Thyroid gland (tissue), 4 donors: ENCODE data around the gene PTPRN2. TPM values are rescaled to one million over a fixed set of nuclear protein-coding genes. Genes with fewer than 3 reads are reported as not detected.

ENCODE experiments used
- DNase-seq, 2 donors: peaks; one replicate each; pipeline ENCODE4 v3.0.0-alpha.2; 2019
- H3K27ac ChIP-seq, 3 donors: fragments of 200-600 bp; sonication (generic); 1 replicate in 2 of 3; 2 replicates in 1 of 3; pipeline ENCODE4 v1.5.1; 2016 to 2019; ENCODE audit warnings: mild to moderate bottlenecking in 1 of 3, moderate library complexity in 1 of 3
- H3K27me3 ChIP-seq: fragments of 200-600 bp; sonication (generic); one replicate; pipeline ENCODE4 v1.5.1; 2019
- H3K36me3 ChIP-seq, 2 donors: fragments of 200-600 bp; sonication (generic); one replicate each; pipeline ENCODE4 v1.5.1; 2016 to 2019
- H3K4me1 ChIP-seq, 2 donors: fragments of 200-600 bp; sonication (generic); one replicate each; pipeline ENCODE4 v1.5.1; 2017 to 2019
- H3K4me3 ChIP-seq, 3 donors: fragments of 200-600 bp; sonication (generic); replicated peaks in 1 of 3; 1 replicate in 2 of 3; 2 replicates in 1 of 3; pipeline ENCODE4 v1.5.1; 2016; ENCODE audit warnings: mild to moderate bottlenecking in 1 of 3
- H3K9me3 ChIP-seq: fragments of 200-600 bp; sonication (generic); one replicate; pipeline ENCODE4 v1.5.1; 2017
- POLR2A ChIP-seq, 2 donors: fragments of 450-650 bp; IDR thresholded peaks; one replicate each; pipeline ENCODE4 v1.6.1; 2017; ENCODE audit warnings: antibody characterized with exemption in 2 of 2, mild to moderate bottlenecking in 2 of 2, moderate library complexity in 1 of 2
- WGBS, 2 donors: methylation state at CpG; one replicate each; pipeline ENCODE4 v1.1.5; 2017; 5-methylcytosine and 5-hydroxymethylcytosine counted together
- intact Hi-C: fragments of 100-400 bp; cut with DNase I; formaldehyde crosslinking; loops from one replicate; pipeline ENCODE4 v1.15.1; 2023
- total RNA-seq, 4 donors: library from RNA; depleted of rRNA; stranded (reverse); fragments of >200 nt; gene quantifications; one replicate each; pipeline ENCODE4 v1.2.3, GENCODE V29; 2016
- TF ChIP-seq, protein P1 (sequence below), 6 experiments: fragments of 200-600 bp in 3 of 6; fragments of 450-650 bp in 3 of 6; sonication (generic) in 3 of 6; IDR thresholded peaks; one replicate each; pipeline ENCODE4 v1.5.1; 2016 to 2019; ENCODE audit warnings: antibody characterized with exemption in 6 of 6, mild to moderate bottlenecking in 2 of 6, inconsistent platforms in 1 of 6, moderate library complexity in 1 of 6

Gene PTPRN2
- total RNA-seq, 4 donors from 2014 or later = 4.2 to 9.9 (median 7.7) TPM

DNA sequence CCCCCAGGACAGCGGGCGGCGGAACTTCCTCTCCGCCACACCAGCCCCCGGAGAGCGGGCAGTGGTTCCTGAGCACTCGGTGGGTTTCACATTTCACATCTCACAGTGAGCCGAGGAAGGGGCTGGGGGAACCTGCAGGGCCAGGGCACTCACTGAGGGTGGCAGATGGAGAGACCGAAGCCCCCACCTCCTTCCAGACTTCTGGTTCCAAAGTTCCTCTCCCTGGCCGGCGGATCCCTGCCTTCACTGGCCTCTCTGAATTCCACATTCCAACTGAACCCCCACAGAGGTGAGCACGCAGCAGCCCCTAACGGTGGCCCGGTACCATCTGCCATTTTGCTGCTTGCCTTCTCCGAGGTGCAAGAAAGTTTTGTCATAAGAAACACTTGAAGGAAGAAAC lies 461.0 kb downstream of the PTPRN2 start:
- H3K27me3 ChIP-seq = no peaks in the 10 kb centered on the region
- H3K4me1 ChIP-seq = no peaks in the 10 kb centered on the region
- no peaks in the 10 kb centered on the region for H3K36me3 ChIP-seq
- no peaks in the 10 kb centered on the region for H3K9me3 ChIP-seq
- WGBS, 2 donors = 93 to 94% methylated on average over 7 to 8 of the region's 15 CpGs
- TF ChIP-seq, protein P1, sequence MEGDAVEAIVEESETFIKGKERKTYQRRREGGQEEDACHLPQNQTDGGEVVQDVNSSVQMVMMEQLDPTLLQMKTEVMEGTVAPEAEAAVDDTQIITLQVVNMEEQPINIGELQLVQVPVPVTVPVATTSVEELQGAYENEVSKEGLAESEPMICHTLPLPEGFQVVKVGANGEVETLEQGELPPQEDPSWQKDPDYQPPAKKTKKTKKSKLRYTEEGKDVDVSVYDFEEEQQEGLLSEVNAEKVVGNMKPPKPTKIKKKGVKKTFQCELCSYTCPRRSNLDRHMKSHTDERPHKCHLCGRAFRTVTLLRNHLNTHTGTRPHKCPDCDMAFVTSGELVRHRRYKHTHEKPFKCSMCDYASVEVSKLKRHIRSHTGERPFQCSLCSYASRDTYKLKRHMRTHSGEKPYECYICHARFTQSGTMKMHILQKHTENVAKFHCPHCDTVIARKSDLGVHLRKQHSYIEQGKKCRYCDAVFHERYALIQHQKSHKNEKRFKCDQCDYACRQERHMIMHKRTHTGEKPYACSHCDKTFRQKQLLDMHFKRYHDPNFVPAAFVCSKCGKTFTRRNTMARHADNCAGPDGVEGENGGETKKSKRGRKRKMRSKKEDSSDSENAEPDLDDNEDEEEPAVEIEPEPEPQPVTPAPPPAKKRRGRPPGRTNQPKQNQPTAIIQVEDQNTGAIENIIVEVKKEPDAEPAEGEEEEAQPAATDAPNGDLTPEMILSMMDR (IDR thresholded peaks at IDR 0.05) = no peak
- no peak for TF ChIP-seq POLR2A (IDR thresholded peaks at IDR 0.05)
- intact Hi-C loops = no loop called here
- no peak overlapping the region for H3K27ac ChIP-seq
- no peak overlapping the region for H3K4me3 ChIP-seq
- DNase-seq = no peak

DNA sequence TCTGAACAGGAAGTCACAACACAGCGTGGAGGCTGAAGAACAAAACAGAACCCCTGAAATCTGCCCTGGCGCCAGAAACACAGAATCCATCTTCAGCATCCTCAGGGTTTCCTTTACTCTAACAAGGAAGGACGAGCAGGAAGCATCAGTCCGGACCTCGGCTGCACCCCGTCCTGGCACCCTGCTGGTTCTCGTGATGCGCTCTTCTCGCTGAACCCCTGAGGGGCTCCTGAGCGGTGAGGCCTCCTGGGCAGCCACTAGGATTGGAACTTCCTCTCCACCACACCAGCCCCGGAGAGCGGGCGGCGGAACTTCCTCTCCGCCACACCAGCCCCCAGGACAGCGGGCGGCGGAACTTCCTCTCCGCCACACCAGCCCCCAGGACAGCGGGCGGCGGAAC lies 461.9 kb downstream of the PTPRN2 start:
- Histone ChIP-seq H3K36me3 (no peaks in the 10 kb centered on the region), H3K4me3 (no peak overlapping the region), H3K4me1 (no peaks in the 10 kb centered on the region), H3K27me3 (no peaks in the 10 kb centered on the region), H3K9me3 (no peaks in the 10 kb centered on the region), H3K27ac (no peak overlapping the region)
- DNase-seq = no peak
- TF ChIP-seq, protein P1 (IDR thresholded peaks at IDR 0.05) = no peak
- no peak for TF ChIP-seq POLR2A (IDR thresholded peaks at IDR 0.05)
- intact Hi-C loops = no loop called here
- WGBS, 2 donors = 90 to 95% methylated on average over 7 to 10 of the region's 22 CpGs

- WGBS, 2 donors = 90% methylated on average over 17 of the region's 17 CpGs
- intact Hi-C loops = no loop called here
Measured at GRCh38 chr7:158125091-158125490, 462.5 kb downstream of the PTPRN2 start.

DNA sequence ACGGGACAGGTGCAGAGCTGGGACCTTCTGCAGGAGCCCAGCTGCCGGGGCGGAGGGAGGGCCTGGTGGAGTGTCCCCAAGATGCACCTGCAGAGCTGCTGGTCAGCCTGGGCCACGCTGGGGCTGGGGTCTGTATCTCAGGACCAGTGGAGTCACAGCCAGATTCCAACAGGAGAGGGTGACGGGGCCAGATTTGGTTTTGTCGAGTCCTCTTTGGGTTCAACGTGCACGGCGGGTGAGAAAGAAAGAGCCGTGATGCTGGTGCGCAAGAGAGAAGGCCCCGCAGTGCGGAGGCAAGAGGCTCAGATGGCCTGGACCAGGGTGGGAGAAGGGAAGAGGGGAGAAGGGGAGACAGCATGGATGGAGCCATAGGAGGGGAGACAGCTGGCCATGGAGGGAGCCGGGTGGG lies 462.9 kb downstream of the PTPRN2 start:
- intact Hi-C loops = no loop called here
- WGBS, 2 donors = 87 to 89% methylated on average over 14 of the region's 14 CpGs
- no peak for TF ChIP-seq POLR2A (IDR thresholded peaks at IDR 0.05)
- TF ChIP-seq, protein P1 (IDR thresholded peaks at IDR 0.05) = no peak

More at GRCh38 chr7:158125091-158125490, 462.5 kb downstream of the PTPRN2 start:
- DNase-seq = no peak
- no peaks in the 10 kb centered on the region for H3K27me3 ChIP-seq
- TF ChIP-seq POLR2A (IDR thresholded peaks at IDR 0.05) = no peak
- TF ChIP-seq, protein P1 (IDR thresholded peaks at IDR 0.05) = no peak
- H3K27ac ChIP-seq = no peak overlapping the region
- no peaks in the 10 kb centered on the region for H3K9me3 ChIP-seq
- H3K4me1 ChIP-seq = no peaks in the 10 kb centered on the region
- H3K36me3 ChIP-seq = no peaks in the 10 kb centered on the region
- H3K4me3 ChIP-seq = no peak overlapping the region

DNA sequence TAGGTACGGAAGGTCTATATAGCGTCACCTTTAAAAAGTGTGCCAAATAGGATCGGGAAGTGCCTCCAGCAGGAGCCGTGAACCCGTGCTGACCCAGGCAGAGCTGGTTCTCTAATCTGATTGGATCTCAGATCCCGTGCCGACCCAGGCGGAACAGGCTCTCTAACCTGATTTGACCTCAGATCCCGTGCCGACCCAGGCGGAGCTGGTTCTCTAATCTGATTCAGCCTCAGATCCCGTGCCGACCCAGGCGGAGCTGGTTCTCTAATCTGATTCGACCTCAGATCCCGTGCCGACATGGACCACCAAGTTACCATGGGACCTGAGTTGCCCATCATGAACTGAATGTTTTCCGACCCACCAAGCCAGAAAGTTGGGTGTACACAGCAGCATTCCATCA lies 463.9 kb downstream of the PTPRN2 start:
- Histone ChIP-seq H3K36me3 (no peaks in the 10 kb centered on the region), H3K4me1 (no peaks in the 10 kb centered on the region), H3K27ac (no peak overlapping the region), H3K4me3 (no peak overlapping the region), H3K9me3 (no peaks in the 10 kb centered on the region), H3K27me3 (no peaks in the 10 kb centered on the region)
- 92 to 96% methylated on average over 18 of the region's 18 CpGs for WGBS, 2 donors
- TF ChIP-seq, protein P1 (IDR thresholded peaks at IDR 0.05) = no peak
- no peak for TF ChIP-seq POLR2A (IDR thresholded peaks at IDR 0.05)
- intact Hi-C loops = no loop called here
- DNase-seq = no peak

More for the DNA sequence above, 462.9 kb downstream of the PTPRN2 start:
- no peaks in the 10 kb centered on the region for H3K27me3 ChIP-seq
- DNase-seq = no peak
- H3K9me3 ChIP-seq = no peaks in the 10 kb centered on the region
- no peak overlapping the region for H3K4me3 ChIP-seq
- no peaks in the 10 kb centered on the region for H3K4me1 ChIP-seq
- no peak overlapping the region for H3K27ac ChIP-seq
- H3K36me3 ChIP-seq = no peaks in the 10 kb centered on the region
